ENCODE data around the gene SUCLG2.

DNA sequence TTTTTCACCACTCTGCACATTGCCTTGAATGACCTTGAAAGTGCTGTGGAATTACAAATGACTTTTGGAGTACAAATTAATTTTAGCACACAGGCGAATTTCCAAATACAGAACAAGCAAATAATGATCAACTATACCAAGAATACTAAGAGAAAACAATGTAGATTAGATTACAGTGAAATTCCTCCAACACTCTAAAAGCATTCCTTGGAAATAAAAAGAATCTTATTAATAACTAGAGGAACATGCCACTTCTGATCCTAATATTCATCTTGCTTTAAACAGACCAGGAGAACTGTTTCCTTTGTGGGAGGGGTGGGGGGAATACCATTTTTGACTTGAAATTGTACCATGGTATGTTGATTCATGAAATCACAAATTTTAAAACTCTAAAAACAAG is 167.5 kb downstream of the SUCLG2 start:
- TF ChIP-seq, protein P1, sequence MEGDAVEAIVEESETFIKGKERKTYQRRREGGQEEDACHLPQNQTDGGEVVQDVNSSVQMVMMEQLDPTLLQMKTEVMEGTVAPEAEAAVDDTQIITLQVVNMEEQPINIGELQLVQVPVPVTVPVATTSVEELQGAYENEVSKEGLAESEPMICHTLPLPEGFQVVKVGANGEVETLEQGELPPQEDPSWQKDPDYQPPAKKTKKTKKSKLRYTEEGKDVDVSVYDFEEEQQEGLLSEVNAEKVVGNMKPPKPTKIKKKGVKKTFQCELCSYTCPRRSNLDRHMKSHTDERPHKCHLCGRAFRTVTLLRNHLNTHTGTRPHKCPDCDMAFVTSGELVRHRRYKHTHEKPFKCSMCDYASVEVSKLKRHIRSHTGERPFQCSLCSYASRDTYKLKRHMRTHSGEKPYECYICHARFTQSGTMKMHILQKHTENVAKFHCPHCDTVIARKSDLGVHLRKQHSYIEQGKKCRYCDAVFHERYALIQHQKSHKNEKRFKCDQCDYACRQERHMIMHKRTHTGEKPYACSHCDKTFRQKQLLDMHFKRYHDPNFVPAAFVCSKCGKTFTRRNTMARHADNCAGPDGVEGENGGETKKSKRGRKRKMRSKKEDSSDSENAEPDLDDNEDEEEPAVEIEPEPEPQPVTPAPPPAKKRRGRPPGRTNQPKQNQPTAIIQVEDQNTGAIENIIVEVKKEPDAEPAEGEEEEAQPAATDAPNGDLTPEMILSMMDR (IDR thresholded peaks at IDR 0.05) = no peak
- TF ChIP-seq EZH2 (IDR thresholded peaks at IDR 0.05) = no peak
- TF ChIP-seq EZH2phosphoT487 (IDR thresholded peaks at IDR 0.05) = no peak
